OCI-LY7 (cell line): ENCODE results near the gene MYL11. TPM values are rescaled to one million over a fixed set of nuclear protein-coding genes. Genes with fewer than 3 reads are reported as not detected.
"Not testable (repeated sequence)": the region's sequence is repeated elsewhere in the genome, so short reads cannot be mapped to it uniquely, and the experiment has no call there.

Experiments
- BruUV-seq: library from RNA; stranded (reverse); fragments of 400-500 nt; replicated peaks from 2 replicates; lab custom pipeline; 2021; lab: Mats Ljungman, UMichigan
- CTCF ChIA-PET: fragments of 300-600 bp; sonication (Branson Sonifier 250); formaldehyde crosslinking; loops from one replicate; lab custom pipeline; 2022; ENCODE audit warnings: antibody characterized with exemption; ENCODE audit not compliant: unreplicated experiment; lab: Charles Lee
- POLR2A ChIA-PET: fragments of 300-600 bp; sonication (Branson Sonifier 250); formaldehyde crosslinking; loops from one replicate; lab custom pipeline; 2022; ENCODE audit warnings: antibody characterized with exemption; lab: Charles Lee
- DNase-seq: peaks from one replicate; pipeline ENCODE4 v3.0.0-alpha.2; 2015; ENCODE audit warnings: low spot score
- H2AFZ ChIP-seq: fragments of 200-600 bp; sonication (generic), shearing (Covaris generic); 2 replicates; pipeline ENCODE4 v1.6.1; 2014; ENCODE audit warnings: mild to moderate bottlenecking, antibody characterized with exemption, low read length, moderate library complexity
- H3K27ac ChIP-seq: fragments of 200-600 bp; sonication (generic); 2 replicates; pipeline ENCODE4 v1.5.1; 2014; ENCODE audit warnings: mixed run types, low read depth, mild to moderate bottlenecking, moderate library complexity, low read length, inconsistent platforms; ENCODE audit not compliant: poor library complexity, severe bottlenecking
- H3K36me3 ChIP-seq: fragments of 200-600 bp; sonication (generic); 2 replicates; pipeline ENCODE4 v1.6.1; 2014; ENCODE audit warnings: mild to moderate bottlenecking, antibody characterized with exemption, low read length, moderate library complexity, mixed read lengths; ENCODE audit not compliant: insufficient read depth
- H3K4me1 ChIP-seq: fragments of 200-600 bp; sonication (generic); 2 replicates; pipeline ENCODE4 v1.5.1; 2014; ENCODE audit warnings: mild to moderate bottlenecking, low read length; ENCODE audit not compliant: insufficient read depth, poor library complexity, severe bottlenecking
- H3K4me2 ChIP-seq: fragments of 200-600 bp; sonication (generic); 2 replicates; pipeline ENCODE4 v1.6.1; 2014; ENCODE audit warnings: mild to moderate bottlenecking, low read length
- H3K4me3 ChIP-seq: fragments of 200-600 bp; sonication (generic); 2 replicates; pipeline ENCODE4 v1.5.1; 2014; ENCODE audit warnings: mild to moderate bottlenecking, low read depth, low read length; ENCODE audit not compliant: poor library complexity, severe bottlenecking
- H3K79me2 ChIP-seq: fragments of 200-600 bp; sonication (generic); 2 replicates; pipeline ENCODE4 v1.6.1; 2016; ENCODE audit warnings: low read depth, mild to moderate bottlenecking, low read length, moderate library complexity, mixed read lengths; ENCODE audit not compliant: insufficient read depth
- H3K9me2 ChIP-seq: fragments of 200-600 bp; sonication (generic); 2 replicates; pipeline ENCODE4 v1.6.1; 2016; ENCODE audit warnings: mild to moderate bottlenecking, low read length, mixed read lengths; ENCODE audit not compliant: insufficient read depth
- H3K9me3 ChIP-seq: fragments of 200-600 bp; sonication (generic); 2 replicates; pipeline ENCODE4 v1.6.1; 2014; ENCODE audit warnings: mild to moderate bottlenecking, mixed run types, low read length, mixed read lengths
- H4K20me1 ChIP-seq: fragments of 200-600 bp; sonication (generic); 2 replicates; pipeline ENCODE4 v1.6.1; 2014; ENCODE audit warnings: mild to moderate bottlenecking, antibody characterized with exemption, low read length, moderate library complexity, mixed read lengths; ENCODE audit not compliant: insufficient read depth
- CTCF ChIP-seq: fragments of 200-600 bp; sonication (generic); conservative IDR thresholded peaks from 2 replicates; pipeline ENCODE4 v1.5.1; 2014; ENCODE audit warnings: mild to moderate bottlenecking, antibody characterized with exemption, low read length, moderate library complexity, mixed read lengths
- EZH2phosphoT487 ChIP-seq: fragments of 200-600 bp; sonication (generic); IDR thresholded peaks from 2 replicates; pipeline ENCODE4 v1.6.1; 2018; ENCODE audit warnings: low read depth, borderline replicate concordance, mild to moderate bottlenecking, mixed run types, antibody characterized with exemption, low read length, moderate library complexity, mixed read lengths
- intact Hi-C: fragments of 100-400 bp; cut with micrococcal nuclease; formaldehyde crosslinking; loops from one replicate; pipeline ENCODE4 v1.10.0; 2022; ENCODE audit not compliant: unreplicated experiment
- total RNA-seq, 2 experiments: library from RNA; depleted of rRNA in 1 of 2; stranded (reverse); fragments of >200 nt in 1 of 2; shearing (Covaris generic) in 1 of 2; gene quantifications; 2 replicates each; pipeline ENCODE4 v1.2.3, GENCODE V29; 2014 to 2022

MYL11 gene
- total RNA-seq, 2 experiments from 2014 or later: 3.2 to 3.9 TPM

GRCh38 chr16:30335598-30336474 is 38.8 kb upstream of the MYL11 start:
- Histone ChIP-seq H3K36me3 (peaks cover 45% of the 10 kb centered on the region), H3K9me3 (no peaks in the 10 kb centered on the region), H3K9me2 (no peaks in the 10 kb centered on the region), H4K20me1 (no peaks in the 10 kb centered on the region), H3K4me3 (peak overlapping the region; percentile 76), H3K79me2 (peaks cover 56% of the 10 kb centered on the region), H2AFZ (no peak overlapping the region), H3K4me1 (peaks cover 18% of the 10 kb centered on the region), H3K4me2 (peak overlapping the region; percentile 72), H3K27ac (peak overlapping the region; percentile 78)
- intact Hi-C loops: loop anchor here (2.0 kb wide), 1 partner anchor 35 kb away; the partner anchor contains the start of gene TBC1D10B
- BruUV-seq: TSS peak; percentile 55
- POLR2A ChIA-PET: interaction anchor here (0.8 to 1.2 kb wide), 2 partner anchors 19 to 258 kb away, joined by 3 read pairs; partner anchors contain the start of gene CD2BP2
- TF ChIP-seq EZH2phosphoT487: no peak
- TF ChIP-seq CTCF: no peak
- DNase-seq: no peak
- CTCF ChIA-PET: no interaction called here

GRCh38 chr16:30337964-30338357 is 36.6 kb upstream of the MYL11 start:
- H3K9me3 ChIP-seq, POLR2A ChIA-PET, H3K9me2 ChIP-seq, H3K27ac ChIP-seq, H2AFZ ChIP-seq, CTCF ChIA-PET, DNase-seq, BruUV-seq, H3K4me3 ChIP-seq, H4K20me1 ChIP-seq, intact Hi-C loops, H3K4me2 ChIP-seq: not testable (repeated sequence)
- Histone ChIP-seq H3K79me2 (peaks cover 57% of the 10 kb centered on the region), H3K36me3 (peaks cover 49% of the 10 kb centered on the region), H3K4me1 (peaks cover 15% of the 10 kb centered on the region)

- H3K9me2 ChIP-seq, H3K27ac ChIP-seq, H2AFZ ChIP-seq, H4K20me1 ChIP-seq, H3K4me3 ChIP-seq, H3K9me3 ChIP-seq, intact Hi-C loops, DNase-seq, H3K4me2 ChIP-seq, POLR2A ChIA-PET, CTCF ChIA-PET: not testable (repeated sequence)
- Histone ChIP-seq H3K4me1 (peaks cover 17% of the 10 kb centered on the region), H3K79me2 (peaks cover 54% of the 10 kb centered on the region), H3K36me3 (peaks cover 49% of the 10 kb centered on the region)
- TSS peak; percentile 3 for BruUV-seq
Observed at GRCh38 chr16:30338715-30339114, 35.9 kb upstream of the MYL11 start.
